Limb (tissue), 2 donors: Measurements from ENCODE around the gene GNLY.
A peak's percentile ranks its signal among the peaks of the same experiment; 100 is the strongest.
"Not testable (repeated sequence)": the region's sequence is repeated elsewhere in the genome, so short reads cannot be mapped to it uniquely, and the experiment has no call there.

ENCODE experiments used
- DNase-seq, 2 donors: peaks; one replicate each; pipeline ENCODE4 v3.0.0-alpha.2; 2016; ENCODE audit errors: extremely low spot score in 2 of 2

The GNLY gene

GRCh38 chr2:85707304-85707703 lies 13.1 kb downstream of the GNLY start:
- DNase-seq: peak in 1 of 2 donors; percentile 74

- no peak for DNase-seq
These were observed 14.5 kb downstream of the GNLY start for GRCh38 chr2:85708641-85709040.

- no peak for DNase-seq
These were observed 15.2 kb downstream of the GNLY start for GRCh38 chr2:85709401-85709811.

- DNase-seq: no peak
These were observed 16.8 kb downstream of the GNLY start for GRCh38 chr2:85710687-85711577.

GRCh38 chr2:85711578-85712060 lies 17.5 kb downstream of the GNLY start:
- no peak for DNase-seq

GRCh38 chr2:85712336-85712735 lies 18.2 kb downstream of the GNLY start:
- no peak for DNase-seq

GRCh38 chr2:85712849-85713612 lies 18.9 kb downstream of the GNLY start:
- no peak for DNase-seq

GRCh38 chr2:85713836-85714235 lies 19.7 kb downstream of the GNLY start:
- DNase-seq: no peak

- not testable (repeated sequence) for DNase-seq
These were observed 20.3 kb downstream of the GNLY start for GRCh38 chr2:85714421-85714820.

- no peak for DNase-seq
These were observed 20.7 kb downstream of the GNLY start for GRCh38 chr2:85714841-85715240.

GRCh38 chr2:85716346-85716914 lies 22.3 kb downstream of the GNLY start:
- no peak for DNase-seq

GRCh38 chr2:85717308-85718008 lies 23.3 kb downstream of the GNLY start:
- no peak for DNase-seq

- no peak for DNase-seq
These were observed 23.8 kb downstream of the GNLY start for GRCh38 chr2:85718009-85718391.

GRCh38 chr2:85718885-85719492 lies 24.8 kb downstream of the GNLY start:
- DNase-seq: no peak

- DNase-seq: no peak
These were observed 25.6 kb downstream of the GNLY start for GRCh38 chr2:85719609-85720240.

- no peak for DNase-seq
These were observed 26.4 kb downstream of the GNLY start for GRCh38 chr2:85720533-85720932.

- DNase-seq: no peak
These were observed 27.5 kb downstream of the GNLY start for GRCh38 chr2:85721641-85722040.

- DNase-seq: no peak
These were observed 28.4 kb downstream of the GNLY start for GRCh38 chr2:85722519-85722918.

GRCh38 chr2:85723707-85724360 lies 29.7 kb downstream of the GNLY start:
- DNase-seq: no peak

- no peak for DNase-seq
These were observed 30.6 kb downstream of the GNLY start for GRCh38 chr2:85724731-85725181.
